Activated T-helper 17 cell treated with anti-CD3 and anti-CD28 coated beads, Interleukin-2, amount 50 U/mL, for 72 hours (primary cell): ENCODE results near the gene CDH8. TPM values are rescaled to one million over a fixed set of nuclear protein-coding genes. Genes with fewer than 3 reads are reported as not detected.

ENCODE experiments used
- ATAC-seq: fragments of 150-1000 bp; cut with Tn5 transposase; replicated peaks from 2 replicates; pipeline ENCODE4 v1.10.0; 2021; ENCODE audit warnings: mild to moderate bottlenecking, moderate library complexity
- H3K27ac Mint-ChIP-seq: one replicate; pipeline ENCODE4 v1.8.0; 2022; ENCODE audit warnings: mixed read lengths
- H3K27me3 Mint-ChIP-seq: one replicate; pipeline ENCODE4 v1.8.0; 2022; ENCODE audit warnings: mixed read lengths
- H3K36me3 Mint-ChIP-seq: one replicate; pipeline ENCODE4 v1.8.0; 2022; ENCODE audit warnings: low read depth, mild to moderate bottlenecking, mixed read lengths
- H3K4me1 Mint-ChIP-seq: one replicate; pipeline ENCODE4 v1.8.0; 2022; ENCODE audit warnings: mixed read lengths
- H3K4me3 Mint-ChIP-seq: one replicate; pipeline ENCODE4 v1.8.0; 2022; ENCODE audit warnings: mild to moderate bottlenecking, mixed read lengths
- H3K9me3 Mint-ChIP-seq: one replicate; pipeline ENCODE4 v1.8.0; 2022; ENCODE audit warnings: mixed read lengths
- total RNA-seq, 2 donors: library from RNA; stranded (reverse); gene quantifications; one replicate each; pipeline ENCODE4 v1.2.3, GENCODE V29; 2022

Gene CDH8
- total RNA-seq, 2 donors from 2014 or later: not detected

DNA sequence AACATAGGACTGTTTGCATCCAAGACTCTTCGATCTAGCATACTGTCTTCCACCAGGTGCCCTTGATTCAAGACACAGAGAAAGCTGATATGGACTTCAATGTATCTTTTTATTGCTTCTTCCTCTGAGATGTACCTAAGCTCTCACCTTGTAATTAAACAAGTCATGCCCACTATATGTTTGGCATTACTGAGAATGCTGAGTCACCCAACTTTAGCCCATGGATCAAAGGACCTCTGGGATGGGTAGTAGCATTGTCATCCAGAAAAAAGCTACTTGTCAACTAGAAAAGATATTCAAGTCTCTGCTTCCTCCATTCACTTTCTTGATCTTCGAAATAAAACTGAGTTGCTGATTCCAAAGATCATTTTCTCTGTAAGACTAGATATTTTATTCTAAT, 37.8 kb downstream of the CDH8 start:
- no peaks in the 10 kb centered on the region for H3K36me3 Mint-ChIP-seq
- no peaks in the 10 kb centered on the region for H3K4me1 Mint-ChIP-seq
- H3K9me3 Mint-ChIP-seq: peaks cover 13% of the 10 kb centered on the region
- H3K27me3 Mint-ChIP-seq: no peaks in the 10 kb centered on the region
- ATAC-seq: no peak
- no peak overlapping the region for H3K4me3 Mint-ChIP-seq
- H3K27ac Mint-ChIP-seq: no peak overlapping the region

GRCh38 chr16:61993108-61993507, 43.1 kb downstream of the CDH8 start:
- Mint-ChIP-seq H3K4me1 (no peaks in the 10 kb centered on the region), H3K27ac (no peak overlapping the region), H3K9me3 (peaks cover 17% of the 10 kb centered on the region), H3K27me3 (no peaks in the 10 kb centered on the region), H3K4me3 (no peak overlapping the region), H3K36me3 (no peaks in the 10 kb centered on the region)
- ATAC-seq: no peak

GRCh38 chr16:61987474-61988012, 48.7 kb downstream of the CDH8 start:
- no peak for ATAC-seq
- H3K9me3 Mint-ChIP-seq: peaks cover 15% of the 10 kb centered on the region
- no peak overlapping the region for H3K4me3 Mint-ChIP-seq
- no peaks in the 10 kb centered on the region for H3K36me3 Mint-ChIP-seq
- H3K4me1 Mint-ChIP-seq: no peaks in the 10 kb centered on the region
- H3K27ac Mint-ChIP-seq: no peak overlapping the region
- no peaks in the 10 kb centered on the region for H3K27me3 Mint-ChIP-seq

DNA sequence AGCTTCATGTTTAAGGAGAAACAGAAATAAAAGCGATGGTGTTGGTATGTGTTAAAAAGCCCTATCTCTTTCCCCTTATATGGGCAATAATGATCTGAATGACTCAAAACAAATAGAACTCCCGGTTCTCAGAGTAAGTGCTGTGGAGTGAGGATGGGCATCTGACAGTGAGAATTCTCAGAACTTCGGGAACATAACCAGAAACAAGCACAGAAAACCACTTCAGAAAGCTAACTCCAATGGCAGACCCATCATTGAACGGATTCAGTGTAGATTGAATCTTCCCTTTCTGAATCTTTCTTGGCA, 67.2 kb downstream of the CDH8 start:
- Mint-ChIP-seq H3K27ac (no peak overlapping the region), H3K9me3 (peaks cover 23% of the 10 kb centered on the region), H3K4me3 (no peak overlapping the region), H3K27me3 (no peaks in the 10 kb centered on the region), H3K4me1 (no peaks in the 10 kb centered on the region), H3K36me3 (no peaks in the 10 kb centered on the region)
- ATAC-seq: no peak

DNA sequence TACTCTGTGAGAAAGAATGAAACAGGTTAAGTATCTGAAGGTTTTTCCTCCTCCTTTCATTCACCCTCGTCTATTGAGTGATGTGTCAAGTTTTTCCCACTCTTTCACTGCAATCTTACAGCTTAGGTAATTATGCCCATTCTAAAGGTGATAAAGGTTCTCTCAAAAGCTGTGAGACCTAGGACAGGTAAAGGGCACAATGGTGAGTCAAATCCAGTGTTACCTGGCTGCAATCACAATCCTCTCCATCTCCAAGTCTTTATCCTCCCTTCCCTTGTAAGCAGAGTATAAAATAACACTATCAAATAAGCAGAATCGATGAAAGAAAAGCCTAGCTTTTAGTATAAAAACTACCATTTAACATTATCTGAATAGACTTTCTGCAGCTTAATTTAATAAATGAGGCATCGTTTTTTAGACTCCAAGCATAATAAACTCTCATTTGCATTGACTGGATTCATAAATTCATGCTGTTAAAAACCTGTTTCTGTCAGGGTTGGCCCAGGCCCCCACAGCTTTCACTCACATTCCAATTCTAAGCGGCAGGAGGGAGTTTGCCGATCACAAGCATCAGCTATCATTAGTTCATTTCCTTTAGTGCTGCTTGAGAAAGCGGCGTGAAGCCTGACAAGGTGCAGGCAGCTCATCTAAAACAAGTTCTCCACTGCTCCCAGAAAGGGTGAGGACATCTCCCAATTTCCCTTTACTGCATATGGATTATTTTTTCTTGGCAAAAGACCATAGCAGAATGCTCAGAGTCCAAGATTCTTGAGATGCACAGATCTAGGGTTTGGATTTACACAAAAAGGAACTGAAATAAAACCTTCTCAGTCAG, 67.8 kb downstream of the CDH8 start:
- ATAC-seq: no peak
- H3K27ac Mint-ChIP-seq: no peak overlapping the region
- no peaks in the 10 kb centered on the region for H3K4me1 Mint-ChIP-seq
- H3K4me3 Mint-ChIP-seq: no peak overlapping the region
- H3K36me3 Mint-ChIP-seq: no peaks in the 10 kb centered on the region
- peaks cover 22% of the 10 kb centered on the region for H3K9me3 Mint-ChIP-seq
- no peaks in the 10 kb centered on the region for H3K27me3 Mint-ChIP-seq

DNA sequence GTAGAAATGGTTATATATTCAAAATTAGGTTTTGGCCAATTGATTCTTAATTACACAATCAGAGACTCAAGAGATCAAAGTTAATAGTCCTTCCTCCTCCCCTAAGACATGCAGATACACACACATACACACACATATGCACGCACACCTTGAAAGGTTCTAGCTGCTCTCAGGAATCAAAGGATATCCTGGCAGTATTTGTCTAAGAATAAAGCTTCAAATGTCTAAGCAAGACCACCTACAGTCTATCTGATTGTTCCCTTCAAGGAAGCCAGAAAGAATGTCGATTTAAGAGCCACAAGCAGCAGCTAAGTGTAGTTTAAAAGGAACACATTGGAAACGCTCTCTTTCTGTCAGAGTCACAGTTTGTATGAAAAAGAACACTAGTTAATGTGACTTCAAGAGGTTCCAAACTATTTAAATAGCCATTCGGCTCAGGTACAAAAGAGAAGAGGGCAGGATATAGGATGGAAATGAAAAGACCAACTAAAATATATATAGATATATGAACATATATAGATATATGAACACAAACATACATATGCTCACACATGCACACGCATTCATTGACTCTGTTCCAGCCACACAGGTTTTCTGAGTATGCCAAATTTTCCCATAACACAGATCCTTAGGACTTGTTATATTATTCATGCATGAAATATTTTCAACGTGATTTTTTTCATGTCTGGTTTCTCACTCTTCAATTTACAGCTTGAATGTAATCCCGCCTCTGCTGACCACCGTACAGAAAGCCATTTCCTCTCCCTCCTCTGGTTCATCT, 79.0 kb downstream of the CDH8 start:
- Mint-ChIP-seq H3K27me3 (no peaks in the 10 kb centered on the region), H3K36me3 (no peaks in the 10 kb centered on the region), H3K27ac (no peak overlapping the region), H3K4me1 (no peaks in the 10 kb centered on the region), H3K4me3 (no peak overlapping the region), H3K9me3 (peaks cover 15% of the 10 kb centered on the region)
- ATAC-seq: no peak

DNA sequence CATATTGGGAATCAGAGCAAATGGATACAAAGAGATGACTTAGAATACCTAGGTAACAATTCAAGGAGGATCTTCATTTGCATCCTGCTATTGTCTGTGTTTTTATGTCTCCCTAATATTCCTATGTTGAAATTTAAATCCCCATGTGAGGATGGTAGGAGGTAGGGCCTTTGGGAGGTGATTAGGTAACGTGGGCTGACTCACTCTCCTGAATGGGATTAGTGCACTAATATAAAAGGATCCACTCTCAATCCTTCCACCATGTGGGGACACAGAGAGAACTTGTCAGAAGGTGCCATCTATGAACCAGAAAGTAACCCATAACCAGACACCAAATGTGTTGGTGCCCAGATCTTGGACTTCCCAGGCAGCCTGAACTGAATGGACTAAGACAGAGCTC, 83.4 kb downstream of the CDH8 start:
- no peaks in the 10 kb centered on the region for H3K36me3 Mint-ChIP-seq
- no peak overlapping the region for H3K27ac Mint-ChIP-seq
- H3K4me3 Mint-ChIP-seq: no peak overlapping the region

DNA sequence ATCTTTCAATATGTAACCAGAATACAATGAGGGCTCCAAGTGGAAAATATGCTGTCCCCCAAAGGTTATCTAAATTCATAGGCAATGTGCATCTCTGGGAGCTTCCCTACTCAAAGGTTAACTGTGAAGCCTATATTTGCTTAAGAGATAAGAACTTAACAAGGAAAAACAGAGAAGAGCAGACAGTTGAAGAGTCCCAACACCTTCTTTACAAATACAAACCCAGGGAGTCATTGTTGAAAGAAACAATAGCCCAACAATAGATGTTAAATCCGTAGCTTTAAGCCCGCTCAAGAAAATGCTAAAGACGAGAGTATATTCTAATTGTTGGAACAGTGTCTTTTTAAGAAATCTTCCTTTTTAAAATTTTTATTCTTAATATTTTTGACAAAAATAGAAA, 87.8 kb downstream of the CDH8 start:
- Mint-ChIP-seq H3K27ac (no peak overlapping the region), H3K4me3 (no peak overlapping the region), H3K36me3 (no peaks in the 10 kb centered on the region), H3K4me1 (no peaks in the 10 kb centered on the region), H3K27me3 (no peaks in the 10 kb centered on the region), H3K9me3 (peaks cover 17% of the 10 kb centered on the region)
- no peak for ATAC-seq

More for the DNA sequence above, 83.4 kb downstream of the CDH8 start:
- H3K27me3 Mint-ChIP-seq: no peaks in the 10 kb centered on the region
- no peak for ATAC-seq
- peaks cover 10% of the 10 kb centered on the region for H3K9me3 Mint-ChIP-seq
- H3K4me1 Mint-ChIP-seq: no peaks in the 10 kb centered on the region

DNA sequence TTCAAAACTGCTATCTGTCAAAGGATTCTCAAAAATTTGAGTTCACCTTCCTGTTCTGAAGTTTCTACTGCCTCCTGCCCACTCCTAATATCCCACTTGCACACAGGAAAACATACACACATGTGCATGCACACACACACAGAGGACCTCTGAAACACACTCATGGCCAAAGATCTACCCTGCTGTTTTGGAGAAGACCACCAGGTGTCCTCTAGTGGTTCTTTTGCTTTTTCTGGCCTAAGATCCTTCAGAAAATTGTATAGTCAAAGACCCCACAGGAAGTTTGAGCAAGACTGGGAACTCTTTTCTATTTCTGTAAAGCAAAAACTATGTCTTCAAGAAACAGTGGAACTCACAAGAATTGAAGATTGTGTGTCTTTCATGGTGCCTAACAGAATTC, 90.2 kb downstream of the CDH8 start:
- Mint-ChIP-seq H3K36me3 (no peaks in the 10 kb centered on the region), H3K9me3 (peaks cover 27% of the 10 kb centered on the region), H3K27ac (no peak overlapping the region), H3K27me3 (no peaks in the 10 kb centered on the region), H3K4me1 (no peaks in the 10 kb centered on the region), H3K4me3 (no peak overlapping the region)
- no peak for ATAC-seq

DNA sequence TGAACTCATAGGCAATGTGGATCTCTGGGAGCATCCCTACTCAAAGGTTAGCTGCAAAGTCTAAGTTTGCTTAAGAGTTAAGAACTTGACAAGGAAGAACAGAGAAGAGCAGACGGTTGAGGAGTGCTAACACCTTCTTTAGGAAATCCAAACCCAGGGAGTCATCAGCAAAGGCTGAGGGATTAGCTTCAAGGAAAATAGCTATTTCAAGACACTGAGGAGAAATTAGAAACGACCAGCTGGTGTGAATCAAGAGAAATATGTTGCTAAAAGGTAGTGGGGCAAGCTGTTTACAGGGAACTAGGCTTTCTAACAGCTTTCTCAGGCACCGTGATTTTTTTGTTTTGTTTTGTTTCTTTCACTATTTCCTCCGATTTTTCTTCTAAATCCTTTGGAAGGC, 90.7 kb downstream of the CDH8 start:
- H3K36me3 Mint-ChIP-seq: no peaks in the 10 kb centered on the region
- no peaks in the 10 kb centered on the region for H3K4me1 Mint-ChIP-seq
- H3K27me3 Mint-ChIP-seq: no peaks in the 10 kb centered on the region
- peaks cover 27% of the 10 kb centered on the region for H3K9me3 Mint-ChIP-seq
- H3K4me3 Mint-ChIP-seq: no peak overlapping the region
- no peak for ATAC-seq
- H3K27ac Mint-ChIP-seq: no peak overlapping the region

- Mint-ChIP-seq H3K4me3 (no peak overlapping the region), H3K27ac (no peak overlapping the region), H3K4me1 (no peaks in the 10 kb centered on the region), H3K36me3 (no peaks in the 10 kb centered on the region), H3K9me3 (peaks cover 27% of the 10 kb centered on the region), H3K27me3 (no peaks in the 10 kb centered on the region)
- ATAC-seq: no peak
Observed at GRCh38 chr16:61944004-61944403, 92.2 kb downstream of the CDH8 start.

- no peak for ATAC-seq
- Mint-ChIP-seq H3K36me3 (no peaks in the 10 kb centered on the region), H3K9me3 (peaks cover 18% of the 10 kb centered on the region), H3K4me1 (no peaks in the 10 kb centered on the region), H3K27ac (no peak overlapping the region), H3K27me3 (no peaks in the 10 kb centered on the region), H3K4me3 (no peak overlapping the region)
Observed at GRCh38 chr16:61940611-61941010, 95.6 kb downstream of the CDH8 start.

DNA sequence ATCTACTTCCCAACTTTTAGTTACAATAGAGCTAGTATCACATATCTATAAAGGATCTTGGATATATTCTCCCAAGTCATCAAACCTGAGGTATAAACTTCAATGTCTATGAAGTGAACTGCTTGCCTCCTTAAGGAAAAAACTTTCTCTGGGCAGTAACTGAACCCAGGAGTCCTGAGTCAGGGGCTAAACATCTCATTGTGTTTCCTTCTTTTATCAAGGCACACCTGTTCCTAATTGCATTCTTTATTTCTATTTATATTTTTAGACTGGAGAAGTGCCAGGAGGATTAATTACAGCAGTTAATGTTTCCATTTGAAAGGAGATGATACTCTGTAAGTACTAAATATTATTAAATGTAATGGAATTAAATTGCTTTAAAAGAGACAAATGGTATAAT, 98.6 kb downstream of the CDH8 start:
- no peak for ATAC-seq
- H3K36me3 Mint-ChIP-seq: no peaks in the 10 kb centered on the region
- peaks cover 18% of the 10 kb centered on the region for H3K9me3 Mint-ChIP-seq

DNA sequence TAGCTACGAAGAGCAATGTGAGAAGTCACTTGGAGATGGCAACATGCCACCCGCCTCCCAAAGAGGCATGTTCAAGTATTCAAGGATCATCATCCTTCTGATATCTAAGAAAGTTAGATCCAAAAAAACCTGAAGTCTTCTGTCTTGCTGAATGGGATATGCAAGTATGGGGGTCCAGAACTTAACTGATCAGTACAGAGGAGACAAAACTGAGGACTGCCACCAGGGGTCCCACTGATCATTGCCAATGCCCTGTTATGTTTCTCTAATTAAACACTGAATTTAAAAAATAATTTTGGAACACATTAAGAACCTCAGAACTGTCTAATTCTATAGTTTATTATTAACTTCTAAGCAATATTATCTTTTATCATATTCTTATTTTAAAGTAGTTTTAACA, 99.7 kb downstream of the CDH8 start:
- no peak overlapping the region for H3K4me3 Mint-ChIP-seq
- no peak overlapping the region for H3K27ac Mint-ChIP-seq
- peaks cover 11% of the 10 kb centered on the region for H3K9me3 Mint-ChIP-seq
- H3K4me1 Mint-ChIP-seq: no peaks in the 10 kb centered on the region
- no peaks in the 10 kb centered on the region for H3K27me3 Mint-ChIP-seq
- ATAC-seq: no peak
- H3K36me3 Mint-ChIP-seq: no peaks in the 10 kb centered on the region

More for the DNA sequence above, 98.6 kb downstream of the CDH8 start:
- H3K27me3 Mint-ChIP-seq: no peaks in the 10 kb centered on the region
- no peak overlapping the region for H3K27ac Mint-ChIP-seq
- no peaks in the 10 kb centered on the region for H3K4me1 Mint-ChIP-seq
- no peak overlapping the region for H3K4me3 Mint-ChIP-seq

- no peaks in the 10 kb centered on the region for H3K27me3 Mint-ChIP-seq
- no peaks in the 10 kb centered on the region for H3K36me3 Mint-ChIP-seq
- no peaks in the 10 kb centered on the region for H3K4me1 Mint-ChIP-seq
- H3K27ac Mint-ChIP-seq: no peak overlapping the region
- ATAC-seq: no peak
- no peak overlapping the region for H3K4me3 Mint-ChIP-seq
- H3K9me3 Mint-ChIP-seq: peaks cover 9% of the 10 kb centered on the region
Observed at GRCh38 chr16:61934601-61935000, 101.6 kb downstream of the CDH8 start.
